Smooth muscle cell (in vitro differentiated cells): Measurements from ENCODE around the gene SKP2. TPM values are rescaled to one million over a fixed set of nuclear protein-coding genes. Genes with fewer than 3 reads are reported as not detected.

Experiments used
- DNase-seq: peaks from one replicate; lab custom pipeline; 2025; ENCODE audit not compliant: unreplicated experiment; lab: John Stamatoyannopoulos, UW
- H2AFZ ChIP-seq: fragments of 200-600 bp; sonication (generic); 2 replicates; pipeline ENCODE4 v1.6.0; 2016; ENCODE audit warnings: antibody characterized with exemption, low read depth, mild to moderate bottlenecking
- H3F3A ChIP-seq: fragments of 200-600 bp; sonication (generic); 2 replicates; pipeline ENCODE4 v1.6.0; 2017; ENCODE audit warnings: antibody characterized with exemption, low read depth
- H3K27ac ChIP-seq: fragments of 200-600 bp; sonication (generic); 2 replicates; pipeline ENCODE4 v1.5.1; 2016; ENCODE audit warnings: low read depth, mild to moderate bottlenecking
- H3K27me3 ChIP-seq: fragments of 200-600 bp; sonication (generic); 2 replicates; pipeline ENCODE4 v1.6.1; 2016; ENCODE audit warnings: low read depth, mild to moderate bottlenecking
- H3K36me3 ChIP-seq: fragments of 200-600 bp; sonication (generic); 2 replicates; pipeline ENCODE4 v1.5.1; 2016; ENCODE audit warnings: low read depth
- H3K4me1 ChIP-seq: fragments of 200-600 bp; sonication (generic); 2 replicates; pipeline ENCODE4 v1.5.1; 2016; ENCODE audit warnings: low read depth
- H3K4me2 ChIP-seq: fragments of 200-600 bp; sonication (generic); 2 replicates; pipeline ENCODE4 v1.6.0; 2016; ENCODE audit warnings: mild to moderate bottlenecking
- H3K4me3 ChIP-seq: fragments of 200-600 bp; sonication (generic); 2 replicates; pipeline ENCODE4 v1.5.1; 2016; ENCODE audit warnings: mild to moderate bottlenecking
- H3K79me2 ChIP-seq: fragments of 200-600 bp; sonication (generic); 2 replicates; pipeline ENCODE4 v1.6.0; 2016; ENCODE audit warnings: low read depth, mild to moderate bottlenecking
- H3K9ac ChIP-seq: fragments of 200-600 bp; sonication (generic); 2 replicates; pipeline ENCODE4 v1.6.0; 2016; ENCODE audit warnings: low read depth
- H3K9me3 ChIP-seq: fragments of 200-600 bp; sonication (generic); replicated peaks from 2 replicates; pipeline ENCODE4 v1.5.1; 2016; ENCODE audit warnings: low read depth
- H4K20me1 ChIP-seq: fragments of 200-600 bp; sonication (generic); 2 replicates; pipeline ENCODE4 v1.6.0; 2016; ENCODE audit warnings: low read depth
- CTCF ChIP-seq: fragments of 200-600 bp; sonication (generic); IDR thresholded peaks from 2 replicates; pipeline ENCODE4 v1.5.1; 2017; ENCODE audit warnings: borderline replicate concordance, mild to moderate bottlenecking, antibody characterized with exemption; ENCODE audit not compliant: insufficient read depth, poor library complexity, severe bottlenecking
- WGBS: methylation state at CpG from one replicate; pipeline ENCODE4 v1.1.7; 2016; ENCODE audit warnings: low lambda C conversion rate; 5-methylcytosine and 5-hydroxymethylcytosine counted together
- polyA plus RNA-seq: library from polyadenylated mRNA; unstranded; fragments of >200 nt; fragmentation: Nextera tagmentation; extraction: Ambion mirVana; gene quantifications from 2 replicates; pipeline ENCODE4 v1.2.1, GENCODE V29; 2016
- total RNA-seq: library from RNA; depleted of rRNA; stranded (reverse); fragments of >200 nt; gene quantifications from 2 replicates; pipeline ENCODE4 v1.2.3, GENCODE V29; 2014

Gene SKP2
- total and polyA plus RNA-seq, 2 experiments from 2014 or later: 38.8 to 53.8 TPM

GRCh38 chr5:36174119-36174518 is 22.2 kb downstream of the SKP2 start:
- no peak for TF ChIP-seq CTCF
- H3K9ac ChIP-seq: no peak overlapping the region
- H4K20me1 ChIP-seq: no peaks in the 10 kb centered on the region
- no peaks in the 10 kb centered on the region for H3K27me3 ChIP-seq
- DNase-seq: no peak
- no peak overlapping the region for H3K27ac ChIP-seq
- peaks cover 15% of the 10 kb centered on the region for H3K36me3 ChIP-seq
- no peaks in the 10 kb centered on the region for H3K9me3 ChIP-seq
- H2AFZ ChIP-seq: no peak overlapping the region
- no peak overlapping the region for H3K4me2 ChIP-seq
- H3K4me1 ChIP-seq: peaks cover 10% of the 10 kb centered on the region
- WGBS: 92% methylated on average over 3 of the region's 3 CpGs
- no peaks in the 10 kb centered on the region for H3F3A ChIP-seq
- H3K4me3 ChIP-seq: no peak overlapping the region
- H3K79me2 ChIP-seq: no peaks in the 10 kb centered on the region

GRCh38 chr5:36175043-36175442 is 23.1 kb downstream of the SKP2 start:
- no peak overlapping the region for H3K4me3 ChIP-seq
- TF ChIP-seq CTCF: no peak
- DNase-seq: no peak
- H3K27ac ChIP-seq: no peak overlapping the region
- H3K36me3 ChIP-seq: peaks cover 15% of the 10 kb centered on the region
- H3K9ac ChIP-seq: no peak overlapping the region
- no peaks in the 10 kb centered on the region for H3F3A ChIP-seq
- no peaks in the 10 kb centered on the region for H3K27me3 ChIP-seq
- H4K20me1 ChIP-seq: no peaks in the 10 kb centered on the region
- H2AFZ ChIP-seq: no peak overlapping the region
- 98% methylated on average over 5 of the region's 5 CpGs for WGBS
- H3K4me1 ChIP-seq: peaks cover 10% of the 10 kb centered on the region
- no peak overlapping the region for H3K4me2 ChIP-seq
- H3K79me2 ChIP-seq: no peaks in the 10 kb centered on the region
- no peaks in the 10 kb centered on the region for H3K9me3 ChIP-seq

- H3K36me3 ChIP-seq: peaks cover 9% of the 10 kb centered on the region
- H2AFZ ChIP-seq: no peak overlapping the region
- no peaks in the 10 kb centered on the region for H3F3A ChIP-seq
- no peak for TF ChIP-seq CTCF
- peaks cover 10% of the 10 kb centered on the region for H3K4me1 ChIP-seq
- H3K4me3 ChIP-seq: no peak overlapping the region
- no peaks in the 10 kb centered on the region for H3K27me3 ChIP-seq
- no peaks in the 10 kb centered on the region for H4K20me1 ChIP-seq
- WGBS: 99% methylated on average over 2 of the region's 2 CpGs
- no peak overlapping the region for H3K27ac ChIP-seq
- no peaks in the 10 kb centered on the region for H3K9me3 ChIP-seq
- H3K9ac ChIP-seq: no peak overlapping the region
- H3K79me2 ChIP-seq: no peaks in the 10 kb centered on the region
- no peak for DNase-seq
- H3K4me2 ChIP-seq: no peak overlapping the region
Observed at GRCh38 chr5:36177154-36177553, 25.2 kb downstream of the SKP2 start.

GRCh38 chr5:36177715-36178523 is 26.0 kb downstream of the SKP2 start:
- Histone ChIP-seq H3K36me3 (peaks cover 1% of the 10 kb centered on the region), H3F3A (no peaks in the 10 kb centered on the region), H3K9ac (no peak overlapping the region), H2AFZ (no peak overlapping the region), H3K27me3 (no peaks in the 10 kb centered on the region), H3K4me1 (peaks cover 10% of the 10 kb centered on the region), H3K9me3 (no peaks in the 10 kb centered on the region), H3K79me2 (no peaks in the 10 kb centered on the region), H3K4me3 (no peak overlapping the region), H3K4me2 (no peak overlapping the region), H3K27ac (no peak overlapping the region), H4K20me1 (no peaks in the 10 kb centered on the region)
- WGBS: 86% methylated on average over 2 of the region's 2 CpGs
- TF ChIP-seq CTCF: peak; percentile 52
- no peak for DNase-seq
